ENCODE measurements around the gene SLC17A8. TPM values are rescaled to one million over a fixed set of nuclear protein-coding genes. Genes with fewer than 3 reads are reported as not detected.
"Not testable (repeated sequence)": the region's sequence is repeated elsewhere in the genome, so short reads cannot be mapped to it uniquely, and the experiment has no call there.

Gene SLC17A8
- total RNA-seq, 1 experiment from 2014 or later, result not detected

- peaks cover 15% of the 10 kb centered on the region for H3K36me3 ChIP-seq (ENCODE audit: low read depth)
- no peaks in the 10 kb centered on the region for H4K20me1 ChIP-seq (ENCODE audit: insufficient read depth)
- ChIA-PET CTCF (no interaction called here), POLR2A (ENCODE audit: unreplicated experiment) (interaction anchor here (0.6 kb wide), 1 partner anchor 12 kb away, joined by 3 read pairs; no protein-coding TSS in a partner anchor)
- H2AFZ ChIP-seq, result no peak overlapping the region
- H3K9me2 ChIP-seq (ENCODE audit: insufficient read depth), result no peaks in the 10 kb centered on the region
- TF ChIP-seq CTCF (conservative IDR thresholded peaks at IDR 0.05) (no peak), EZH2 (IDR thresholded peaks at IDR 0.05; ENCODE audit: low read depth) (no peak)
- H3K79me2 ChIP-seq (ENCODE audit: low read depth), result no peaks in the 10 kb centered on the region
- no peaks in the 10 kb centered on the region for H3K4me1 ChIP-seq (replicated peaks; ENCODE audit: insufficient read depth)
- H3K4me2 ChIP-seq, result no peak overlapping the region
- no peaks in the 10 kb centered on the region for H3F3A ChIP-seq (ENCODE audit: insufficient read depth, low read depth)
- no peak for DNase-seq
- no peak overlapping the region for H3K27ac ChIP-seq
- no TSS peak for BruUV-seq (replicated peaks)
- intact Hi-C loops (cut with micrococcal nuclease; ENCODE audit: unreplicated experiment), result no loop called here
- H3K9me3 ChIP-seq (ENCODE audit: insufficient read depth, low read depth), result no peaks in the 10 kb centered on the region
- no peak overlapping the region for H3K4me3 ChIP-seq
- H3K27me3 ChIP-seq (ENCODE audit: insufficient read depth, low read depth), result no peaks in the 10 kb centered on the region
These were observed 19.6 kb upstream of the SLC17A8 start for GRCh38 chr12:100337299-100337698.

DNA sequence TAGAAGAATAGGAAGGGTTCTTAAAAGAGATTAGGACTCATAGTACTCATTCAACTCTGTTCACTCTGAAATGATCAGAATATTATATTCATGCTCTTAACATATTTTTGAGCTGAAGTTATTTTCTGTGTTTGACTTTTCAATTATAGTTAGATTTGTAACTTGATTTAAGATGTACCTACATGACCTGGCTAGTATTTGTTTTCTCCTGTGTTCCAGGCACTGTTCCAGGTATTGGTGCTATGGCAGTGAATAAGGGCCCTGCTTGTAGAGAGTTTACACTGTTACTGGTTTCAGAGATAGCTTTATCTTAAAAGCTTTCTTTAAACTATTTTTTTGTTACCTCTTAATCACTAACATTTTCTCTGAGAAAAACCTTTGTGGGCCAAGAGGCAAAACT is 19.1 kb upstream of the SLC17A8 start:
- Histone ChIP-seq H3F3A (ENCODE audit: insufficient read depth, low read depth) (no peaks in the 10 kb centered on the region), H3K4me3 (no peak overlapping the region), H4K20me1 (ENCODE audit: insufficient read depth) (no peaks in the 10 kb centered on the region), H3K4me1 (replicated peaks; ENCODE audit: insufficient read depth) (no peaks in the 10 kb centered on the region), H3K9me3 (ENCODE audit: insufficient read depth, low read depth) (no peaks in the 10 kb centered on the region), H2AFZ (no peak overlapping the region), H3K36me3 (ENCODE audit: low read depth) (peaks cover 15% of the 10 kb centered on the region), H3K27me3 (ENCODE audit: insufficient read depth, low read depth) (no peaks in the 10 kb centered on the region), H3K27ac (no peak overlapping the region), H3K4me2 (no peak overlapping the region), H3K9me2 (ENCODE audit: insufficient read depth) (no peaks in the 10 kb centered on the region), H3K79me2 (ENCODE audit: low read depth) (no peaks in the 10 kb centered on the region)
- ChIA-PET CTCF (no interaction called here), POLR2A (ENCODE audit: unreplicated experiment) (interaction anchor here (0.6 kb wide), 1 partner anchor 12 kb away, joined by 3 read pairs; no protein-coding TSS in a partner anchor)
- BruUV-seq (replicated peaks), result no TSS peak
- intact Hi-C loops (cut with micrococcal nuclease; ENCODE audit: unreplicated experiment), result no loop called here
- DNase-seq, result no peak
- TF ChIP-seq EZH2 (IDR thresholded peaks at IDR 0.05; ENCODE audit: low read depth) (no peak), CTCF (conservative IDR thresholded peaks at IDR 0.05) (no peak)

DNA sequence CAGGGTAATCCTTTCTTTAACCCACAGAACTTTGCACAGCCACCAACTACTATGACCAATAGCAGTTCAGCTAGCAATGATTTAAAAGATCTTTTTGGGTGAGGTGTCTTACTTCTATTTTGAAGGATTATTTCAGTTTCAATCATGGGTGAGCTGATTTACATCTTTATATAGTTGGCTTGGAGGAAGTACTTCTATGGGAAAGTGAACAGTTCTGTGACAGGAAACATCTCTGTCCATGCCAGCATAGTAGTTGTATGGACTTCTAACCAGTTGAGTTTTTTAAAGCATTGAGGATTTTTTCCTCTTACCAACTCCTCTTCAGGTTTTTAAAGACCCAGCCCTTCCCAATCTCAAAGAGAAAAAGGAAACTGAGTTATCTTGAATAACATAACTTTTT is 17.8 kb upstream of the SLC17A8 start:
- intact Hi-C loops (cut with micrococcal nuclease; ENCODE audit: unreplicated experiment), result no loop called here
- Histone ChIP-seq H3K9me3 (ENCODE audit: insufficient read depth, low read depth) (no peaks in the 10 kb centered on the region), H2AFZ (no peak overlapping the region), H4K20me1 (ENCODE audit: insufficient read depth) (no peaks in the 10 kb centered on the region), H3K27me3 (ENCODE audit: insufficient read depth, low read depth) (no peaks in the 10 kb centered on the region), H3K36me3 (ENCODE audit: low read depth) (peaks cover 15% of the 10 kb centered on the region), H3K4me3 (no peak overlapping the region), H3F3A (ENCODE audit: insufficient read depth, low read depth) (no peaks in the 10 kb centered on the region), H3K79me2 (ENCODE audit: low read depth) (no peaks in the 10 kb centered on the region), H3K4me1 (replicated peaks; ENCODE audit: insufficient read depth) (no peaks in the 10 kb centered on the region), H3K27ac (no peak overlapping the region), H3K4me2 (no peak overlapping the region), H3K9me2 (ENCODE audit: insufficient read depth) (no peaks in the 10 kb centered on the region)
- TF ChIP-seq EZH2 (IDR thresholded peaks at IDR 0.05; ENCODE audit: low read depth), result no peak
- TF ChIP-seq CTCF (conservative IDR thresholded peaks at IDR 0.05), result no peak
- no peak for DNase-seq
- no TSS peak for BruUV-seq (replicated peaks)
- ChIA-PET POLR2A (ENCODE audit: unreplicated experiment) (no interaction called here), CTCF (no interaction called here)

DNA sequence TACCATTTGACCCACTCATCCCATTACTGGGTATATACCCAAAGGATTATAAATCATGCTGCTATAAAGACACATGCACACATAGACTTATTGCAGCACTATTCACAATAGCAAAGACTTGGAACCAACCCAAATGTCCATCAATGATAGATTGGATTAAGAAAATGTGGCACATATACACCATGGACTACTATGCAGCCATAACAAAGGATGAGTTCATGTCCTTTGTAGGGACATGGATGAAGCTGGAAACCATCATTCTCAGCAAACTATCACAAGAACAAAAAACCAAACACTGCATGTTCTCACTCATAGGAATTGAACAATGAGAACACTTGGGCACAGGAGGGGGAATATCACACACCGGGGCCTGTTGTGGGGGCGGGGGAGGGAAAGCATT is 14.0 kb upstream of the SLC17A8 start:
- CTCF ChIA-PET, result interaction anchor here (0.7 kb wide), 1 partner anchor 9 kb away, joined by 4 read pairs; no protein-coding TSS in a partner anchor
- intact Hi-C loops (cut with micrococcal nuclease; ENCODE audit: unreplicated experiment), result loop anchor here (10.0 kb wide), 2 partner anchors 108 to 982 kb away; no protein-coding TSS in a partner anchor
- H3K36me3 ChIP-seq (ENCODE audit: low read depth); H3K9me3 ChIP-seq (ENCODE audit: insufficient read depth, low read depth); H2AFZ ChIP-seq; H3K27ac ChIP-seq; H3K4me1 ChIP-seq (replicated peaks; ENCODE audit: insufficient read depth); DNase-seq; BruUV-seq (replicated peaks); POLR2A ChIA-PET (ENCODE audit: unreplicated experiment); H3K9me2 ChIP-seq (ENCODE audit: insufficient read depth); H3K4me2 ChIP-seq; H3K4me3 ChIP-seq; H3K79me2 ChIP-seq (ENCODE audit: low read depth); H3F3A ChIP-seq (ENCODE audit: insufficient read depth, low read depth); H3K27me3 ChIP-seq (ENCODE audit: insufficient read depth, low read depth); H4K20me1 ChIP-seq (ENCODE audit: insufficient read depth): not testable (repeated sequence)

DNA sequence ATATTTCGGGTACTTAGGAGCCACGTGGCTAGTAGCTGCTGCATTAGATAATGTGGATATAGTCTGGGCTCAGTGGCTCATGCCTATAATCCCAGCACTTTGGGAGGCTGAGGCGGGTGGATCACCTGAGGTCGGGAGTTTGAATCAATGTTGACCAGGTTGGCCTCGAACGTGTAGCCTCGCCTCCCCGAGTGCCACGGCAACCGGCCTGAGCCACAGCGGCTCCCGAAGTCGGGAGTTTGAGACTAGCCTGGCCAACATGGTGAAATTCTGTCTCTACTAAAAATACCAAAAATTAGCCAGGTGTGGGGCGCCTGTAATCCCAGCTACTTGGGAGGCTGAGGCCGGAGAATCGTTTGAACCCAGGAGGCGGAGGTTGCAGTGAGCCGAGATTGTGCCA is 12.5 kb upstream of the SLC17A8 start:
- H3K9me2 ChIP-seq (ENCODE audit: insufficient read depth); H3K4me2 ChIP-seq; H3K4me1 ChIP-seq (replicated peaks; ENCODE audit: insufficient read depth); H4K20me1 ChIP-seq (ENCODE audit: insufficient read depth); DNase-seq; H3K27ac ChIP-seq; H3F3A ChIP-seq (ENCODE audit: insufficient read depth, low read depth); H3K27me3 ChIP-seq (ENCODE audit: insufficient read depth, low read depth); H3K9me3 ChIP-seq (ENCODE audit: insufficient read depth, low read depth); CTCF ChIA-PET; H3K79me2 ChIP-seq (ENCODE audit: low read depth); H3K36me3 ChIP-seq (ENCODE audit: low read depth); H2AFZ ChIP-seq; POLR2A ChIA-PET (ENCODE audit: unreplicated experiment); H3K4me3 ChIP-seq: not testable (repeated sequence)
- intact Hi-C loops (cut with micrococcal nuclease; ENCODE audit: unreplicated experiment), result loop anchor here (10.0 kb wide), 2 partner anchors 110 to 980 kb away; no protein-coding TSS in a partner anchor
- TSS peak; percentile 18 for BruUV-seq (replicated peaks)

Data from PC-9 (cell line).